ENCODE measurements around the gene OGFRL1. TPM values are rescaled to one million over a fixed set of nuclear protein-coding genes. Genes with fewer than 3 reads are reported as not detected.

OGFRL1 gene
- polyA plus RNA-seq (2012; ENCODE audit: insufficient read depth, insufficient read length, low read depth): 4.6 TPM

DNA sequence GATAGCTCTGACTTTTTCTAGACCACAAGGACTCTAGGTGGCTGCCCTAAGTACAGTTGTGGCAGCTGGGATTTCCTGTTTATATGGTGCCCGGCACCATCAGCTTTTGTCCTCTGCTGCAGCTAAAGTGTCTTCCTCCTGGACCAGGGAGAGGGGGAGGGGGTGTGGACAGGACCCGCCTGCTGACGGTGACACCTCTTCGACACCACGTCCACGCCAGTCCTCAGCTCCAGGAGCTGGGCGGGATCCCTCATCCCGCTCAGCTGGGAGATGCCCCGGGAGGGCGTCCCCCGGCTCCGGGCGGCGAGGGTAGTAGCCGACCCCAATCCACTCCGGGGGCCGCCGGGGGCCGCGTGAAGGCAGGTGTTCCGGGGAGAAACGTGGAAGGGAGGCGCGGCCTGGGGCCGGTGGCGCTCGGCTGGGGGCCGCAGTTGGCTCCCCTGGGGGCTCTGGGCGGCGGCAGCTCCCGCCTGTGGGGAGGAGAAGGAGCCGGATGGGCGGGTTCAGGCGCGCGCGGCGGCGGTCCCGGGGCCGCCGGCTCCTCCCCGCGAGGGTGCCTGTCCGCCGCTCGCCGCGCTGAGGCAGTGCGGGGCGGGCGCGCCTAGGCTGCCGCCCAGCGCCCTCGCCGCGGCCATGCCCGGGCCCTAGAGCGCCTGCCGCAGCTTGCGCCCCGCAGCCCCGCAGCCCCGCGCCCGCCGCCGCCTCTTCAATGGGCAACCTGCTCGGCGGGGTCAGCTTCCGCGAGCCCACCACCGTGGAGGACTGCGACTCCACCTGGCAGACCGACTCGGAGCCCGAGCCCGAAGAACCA is at the start of gene OGFRL1:
Gene OGFRL1, plus strand, starts transcription at position 584 of the 811 bp plus-strand sequence. Its CDS starts 126 bp downstream, at position 710.
- no peaks in the 10 kb centered on the region for H3K27me3 ChIP-seq
- peak; percentile 86 for DNase-seq
- H3K9me3 ChIP-seq: no peaks in the 10 kb centered on the region
- TF ChIP-seq, protein P1, sequence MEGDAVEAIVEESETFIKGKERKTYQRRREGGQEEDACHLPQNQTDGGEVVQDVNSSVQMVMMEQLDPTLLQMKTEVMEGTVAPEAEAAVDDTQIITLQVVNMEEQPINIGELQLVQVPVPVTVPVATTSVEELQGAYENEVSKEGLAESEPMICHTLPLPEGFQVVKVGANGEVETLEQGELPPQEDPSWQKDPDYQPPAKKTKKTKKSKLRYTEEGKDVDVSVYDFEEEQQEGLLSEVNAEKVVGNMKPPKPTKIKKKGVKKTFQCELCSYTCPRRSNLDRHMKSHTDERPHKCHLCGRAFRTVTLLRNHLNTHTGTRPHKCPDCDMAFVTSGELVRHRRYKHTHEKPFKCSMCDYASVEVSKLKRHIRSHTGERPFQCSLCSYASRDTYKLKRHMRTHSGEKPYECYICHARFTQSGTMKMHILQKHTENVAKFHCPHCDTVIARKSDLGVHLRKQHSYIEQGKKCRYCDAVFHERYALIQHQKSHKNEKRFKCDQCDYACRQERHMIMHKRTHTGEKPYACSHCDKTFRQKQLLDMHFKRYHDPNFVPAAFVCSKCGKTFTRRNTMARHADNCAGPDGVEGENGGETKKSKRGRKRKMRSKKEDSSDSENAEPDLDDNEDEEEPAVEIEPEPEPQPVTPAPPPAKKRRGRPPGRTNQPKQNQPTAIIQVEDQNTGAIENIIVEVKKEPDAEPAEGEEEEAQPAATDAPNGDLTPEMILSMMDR (IDR thresholded peaks at IDR 0.05; ENCODE audit: low read depth, low read length): no peak
- peaks cover 3% of the 10 kb centered on the region; the same call in 1 of the 2 replicates for H3K4me1 ChIP-seq
- H3K4me3 ChIP-seq (ENCODE audit: low read depth, low read length): peak within 1 kb of the TSS; percentile 80
- H3K36me3 ChIP-seq: no peaks in the 10 kb centered on the region

DNA sequence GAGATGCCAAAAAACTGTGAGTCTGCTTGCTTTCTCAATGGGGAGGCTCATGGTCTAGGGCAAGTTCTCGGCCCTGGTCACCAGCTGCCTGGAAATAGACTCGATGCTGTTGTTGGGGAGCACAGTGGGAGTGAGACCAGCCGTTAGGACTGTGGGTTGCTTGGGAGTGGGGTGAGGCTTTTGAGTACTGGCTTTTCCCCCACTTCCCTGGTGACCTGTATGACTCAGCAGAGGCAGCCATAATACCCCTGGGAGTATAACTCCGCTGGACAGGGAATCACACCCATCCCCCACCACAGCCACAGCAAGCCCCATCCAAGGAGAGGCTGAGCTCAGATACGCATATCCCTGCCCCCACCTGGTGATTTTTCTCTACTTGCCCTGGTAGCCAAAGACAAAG is 48.9 kb upstream of the OGFRL1 start:
- Histone ChIP-seq H3K36me3 (no peaks in the 10 kb centered on the region), H3K4me1 (peaks cover 7% of the 10 kb centered on the region; the same call in 1 of the 2 replicates), H3K9me3 (no peaks in the 10 kb centered on the region), H3K4me3 (ENCODE audit: low read depth, low read length) (no peak overlapping the region), H3K27me3 (no peaks in the 10 kb centered on the region)
- DNase-seq: peak; percentile 43
- TF ChIP-seq, protein P1 (IDR thresholded peaks at IDR 0.05; ENCODE audit: low read depth, low read length): no peak

DNA sequence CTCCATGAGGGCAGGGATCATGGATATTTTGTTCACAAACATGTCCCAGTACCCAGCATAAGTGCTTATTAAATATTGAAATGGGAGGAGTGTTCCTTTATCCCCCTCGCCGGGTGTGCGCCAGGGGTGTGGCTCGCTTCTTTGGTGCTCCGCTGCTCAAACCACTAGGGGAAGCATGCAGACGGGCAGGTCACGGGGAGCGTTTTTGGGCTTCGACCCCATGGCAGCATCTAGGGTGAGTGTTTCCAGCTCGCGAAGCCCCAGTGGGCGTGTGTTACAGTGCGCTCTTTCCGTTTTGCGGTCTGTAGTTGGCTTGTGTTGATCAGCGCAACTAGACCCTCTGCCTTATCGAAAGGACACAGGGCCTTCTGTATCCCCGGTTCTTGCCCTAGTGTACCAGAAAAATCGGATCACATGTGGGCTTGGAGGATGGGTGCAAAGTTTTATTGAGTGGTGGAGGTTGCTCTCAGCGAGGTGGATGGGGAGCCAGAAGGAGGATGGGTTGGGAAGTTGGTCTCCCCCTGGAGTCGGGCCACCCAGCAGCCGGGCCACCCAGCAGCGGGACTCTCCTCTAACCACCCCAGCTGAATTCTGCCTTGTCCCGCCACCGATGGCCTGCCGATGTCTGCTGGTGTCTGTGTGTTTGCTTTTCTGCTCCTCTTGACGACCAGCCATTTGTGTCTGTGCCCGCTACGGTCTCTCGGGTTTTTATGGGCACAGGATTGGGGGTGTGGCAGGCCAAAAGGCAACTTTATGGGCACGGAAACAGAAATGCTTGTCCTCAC is 43.2 kb upstream of the OGFRL1 start:
- H3K9me3 ChIP-seq: no peaks in the 10 kb centered on the region
- TF ChIP-seq, protein P1 (IDR thresholded peaks at IDR 0.05; ENCODE audit: low read depth, low read length): no peak

DNA sequence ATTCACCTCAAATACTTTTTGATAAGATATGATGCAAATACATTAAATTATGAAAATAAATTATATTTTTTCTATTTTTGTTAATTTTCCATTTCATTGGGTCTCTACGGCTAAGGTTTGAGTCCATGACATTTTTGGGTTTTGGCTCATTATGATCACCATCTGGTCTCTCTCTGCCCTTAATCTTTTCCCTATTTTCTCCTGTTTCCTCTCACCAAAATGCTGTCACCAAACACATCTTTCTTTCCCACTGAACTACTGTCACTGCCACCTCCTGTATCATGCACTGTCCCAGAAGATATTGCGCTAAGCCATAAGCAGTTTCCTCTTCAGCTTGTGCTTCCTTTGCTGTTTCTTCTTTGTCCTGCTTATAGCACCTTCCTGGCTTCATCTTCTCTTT is 42.0 kb upstream of the OGFRL1 start:
- DNase-seq: no peak
- Histone ChIP-seq H3K4me3 (ENCODE audit: low read depth, low read length) (no peak overlapping the region), H3K27me3 (no peaks in the 10 kb centered on the region), H3K4me1 (peaks cover 4% of the 10 kb centered on the region), H3K9me3 (no peaks in the 10 kb centered on the region), H3K36me3 (no peaks in the 10 kb centered on the region)
- TF ChIP-seq, protein P1 (IDR thresholded peaks at IDR 0.05; ENCODE audit: low read depth, low read length): no peak

More for the DNA sequence above, 43.2 kb upstream of the OGFRL1 start:
- Histone ChIP-seq H3K27me3 (no peaks in the 10 kb centered on the region), H3K36me3 (no peaks in the 10 kb centered on the region), H3K4me1 (peaks cover 4% of the 10 kb centered on the region), H3K4me3 (ENCODE audit: low read depth, low read length) (no peak overlapping the region)
- DNase-seq: no peak

DNA sequence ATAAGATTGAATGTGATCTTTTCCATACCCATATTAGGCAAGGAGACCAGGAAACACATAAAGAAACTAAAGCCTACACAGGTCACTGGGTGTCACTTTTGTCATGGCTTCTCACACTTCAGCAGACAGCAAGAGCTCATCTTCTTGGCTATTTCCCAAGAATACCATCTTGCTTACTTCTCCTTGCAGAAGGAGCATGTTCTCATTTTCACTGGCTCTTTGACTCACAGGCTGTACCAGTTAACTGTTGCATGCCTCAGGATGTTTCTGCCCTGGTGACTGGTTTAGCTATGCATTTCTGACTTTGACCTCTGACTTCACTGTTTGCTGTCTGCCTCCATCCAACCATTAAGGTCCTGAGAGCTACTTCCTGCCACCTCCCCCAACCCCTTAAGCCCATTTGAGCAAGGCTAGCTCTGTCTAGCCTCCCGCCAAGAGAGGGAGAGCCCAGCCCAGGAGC is 40.3 kb upstream of the OGFRL1 start:
- H3K4me1 ChIP-seq: peaks cover 9% of the 10 kb centered on the region
- H3K9me3 ChIP-seq: no peaks in the 10 kb centered on the region
- DNase-seq: no peak
- no peaks in the 10 kb centered on the region for H3K36me3 ChIP-seq
- H3K27me3 ChIP-seq: no peaks in the 10 kb centered on the region
- TF ChIP-seq, protein P1 (IDR thresholded peaks at IDR 0.05; ENCODE audit: low read depth, low read length): no peak
- H3K4me3 ChIP-seq (ENCODE audit: low read depth, low read length): no peak overlapping the region
